Fibroblast of skin of abdomen (primary cell): ENCODE results near the gene ABAT.
"Not testable (repeated sequence)": the region's sequence is repeated elsewhere in the genome, so short reads cannot be mapped to it uniquely, and the experiment has no call there.

Experiments used
- DNase-seq: peaks from one replicate; pipeline ENCODE4 v3.0.0-alpha.2; 2013

The ABAT gene

GRCh38 chr16:8682551-8683259 lies 8.3 kb downstream of the ABAT start:
- DNase-seq = no peak

GRCh38 chr16:8683640-8684039 lies 9.2 kb downstream of the ABAT start:
- no peak for DNase-seq

- DNase-seq = no peak
Measured at GRCh38 chr16:8685617-8686016, 11.2 kb downstream of the ABAT start.

GRCh38 chr16:8686031-8686621 lies 11.7 kb downstream of the ABAT start:
- DNase-seq = no peak

DNA sequence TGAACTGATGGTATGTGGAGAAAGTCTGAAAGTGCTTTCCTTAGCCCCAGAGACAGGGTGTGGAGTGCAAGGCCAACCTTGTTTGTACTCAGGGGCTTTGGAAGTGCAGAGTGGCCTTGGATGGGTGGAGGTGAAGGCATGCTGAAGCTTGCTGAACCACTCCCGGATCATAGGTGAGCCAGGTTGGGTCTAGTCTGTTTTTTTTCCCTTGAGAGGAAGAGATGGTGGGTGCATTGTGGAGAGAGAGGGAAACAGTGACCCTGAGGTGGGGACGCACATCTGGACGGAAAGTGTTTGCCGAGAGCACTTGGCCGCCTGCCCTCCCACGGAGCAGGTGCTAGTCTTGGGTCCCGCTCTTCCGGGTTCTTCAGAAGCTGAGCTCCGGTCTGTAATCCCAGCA lies 12.5 kb downstream of the ABAT start:
- no peak for DNase-seq

DNA sequence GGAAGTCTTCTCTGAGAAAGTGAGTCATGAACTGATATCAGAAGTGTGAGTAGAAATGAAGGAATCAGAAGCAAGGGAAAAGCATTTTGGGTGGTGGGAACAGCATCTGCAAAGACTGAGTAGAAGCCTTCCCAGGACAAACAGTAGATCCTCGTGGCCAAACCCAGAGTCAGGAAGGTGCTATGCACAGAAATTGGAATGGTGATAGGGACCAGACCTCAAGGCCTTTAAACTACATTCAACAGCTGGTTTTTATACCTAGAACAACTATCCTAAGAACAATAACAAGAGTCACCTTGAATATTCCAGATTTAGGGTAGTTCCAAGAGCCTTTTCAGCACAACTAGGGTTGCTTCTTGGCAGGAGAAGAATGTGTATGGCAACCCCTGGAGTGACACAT lies 15.3 kb downstream of the ABAT start:
- DNase-seq = no peak

GRCh38 chr16:8691728-8692127 lies 17.3 kb downstream of the ABAT start:
- no peak for DNase-seq

DNA sequence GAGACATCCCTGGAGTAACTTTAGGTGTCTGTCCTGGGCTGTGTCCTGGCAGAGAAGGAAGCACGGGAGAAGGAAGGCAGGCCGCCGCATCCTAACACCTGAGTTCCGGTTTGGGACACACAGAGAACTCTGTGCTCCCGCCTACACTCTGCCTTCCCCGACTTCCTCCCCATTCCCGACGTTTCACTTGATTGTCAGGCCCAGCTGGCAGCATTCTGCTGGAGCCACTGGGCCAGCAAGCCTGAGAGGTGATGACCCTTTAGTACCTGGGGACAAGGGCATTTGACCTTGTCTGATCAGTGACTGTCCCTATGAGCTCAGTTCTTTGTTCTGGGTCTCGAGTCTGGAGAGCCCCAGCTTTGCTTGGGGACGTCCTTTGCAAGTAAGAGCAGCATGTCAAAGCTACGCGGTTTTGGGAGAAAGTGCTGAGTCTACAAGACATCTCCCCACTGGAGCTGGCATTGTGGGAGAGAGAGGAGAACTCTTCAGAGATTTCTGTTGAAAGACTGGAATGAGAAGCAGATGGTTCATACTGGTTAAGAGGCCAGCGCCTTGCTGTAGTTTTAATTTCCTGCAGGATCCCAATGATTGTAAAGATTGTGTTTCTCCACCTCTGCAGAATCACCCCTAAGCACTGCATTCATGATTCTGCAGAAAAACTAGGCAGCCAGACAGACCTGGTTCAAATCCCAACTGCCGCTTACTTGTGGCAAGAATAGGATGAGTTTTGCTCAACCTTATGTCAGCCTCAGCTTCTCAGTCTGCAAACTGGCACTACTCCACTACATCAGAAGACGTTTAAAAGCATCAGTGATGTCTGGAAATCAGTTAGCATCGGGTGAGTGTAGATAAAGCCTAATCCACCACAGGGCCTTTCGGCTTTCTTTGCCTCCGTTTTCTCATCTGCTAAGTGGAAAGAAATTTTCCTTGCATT lies 20.6 kb downstream of the ABAT start:
- no peak for DNase-seq

GRCh38 chr16:8696880-8697279 lies 22.5 kb downstream of the ABAT start:
- no peak for DNase-seq

DNA sequence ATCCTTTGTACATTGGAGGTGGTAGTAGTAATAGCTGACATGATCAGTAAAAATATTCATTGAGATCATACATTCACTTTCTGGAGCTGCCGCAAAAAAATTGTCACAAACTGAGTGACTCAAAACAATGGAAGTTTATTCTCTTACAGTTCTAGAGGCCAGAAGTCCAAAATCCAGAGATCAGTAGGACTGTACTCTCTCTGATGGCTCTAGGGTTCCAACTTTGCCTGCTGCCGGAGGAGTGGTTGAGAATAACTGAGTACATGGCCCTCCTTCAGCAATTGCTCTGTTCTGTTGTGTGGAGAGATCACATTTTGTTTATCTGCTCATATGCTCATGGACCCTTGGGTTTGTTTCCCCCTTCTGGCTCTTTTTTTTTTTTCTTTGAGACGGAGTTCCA lies 23.5 kb downstream of the ABAT start:
- no peak for DNase-seq

DNA sequence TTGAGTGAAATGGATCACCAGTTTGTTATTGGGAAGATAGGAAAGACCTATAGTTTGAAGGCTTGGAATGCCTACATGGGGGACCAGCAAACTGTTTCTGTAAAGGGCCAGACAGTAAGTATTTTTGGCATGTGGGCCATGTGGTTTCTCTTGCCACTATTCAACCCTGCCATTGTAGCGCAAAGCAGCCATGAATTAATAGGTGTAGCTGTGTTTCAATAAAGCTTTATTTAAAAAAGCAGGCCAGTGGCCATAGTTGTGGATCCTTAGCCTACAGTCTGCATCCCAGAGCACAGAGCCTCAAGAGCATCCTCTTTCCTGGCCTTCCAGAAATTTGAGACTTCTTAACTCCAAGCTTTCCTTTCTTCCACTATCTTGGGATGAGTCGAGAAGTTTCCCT lies 29.3 kb downstream of the ABAT start:
- no peak for DNase-seq

DNA sequence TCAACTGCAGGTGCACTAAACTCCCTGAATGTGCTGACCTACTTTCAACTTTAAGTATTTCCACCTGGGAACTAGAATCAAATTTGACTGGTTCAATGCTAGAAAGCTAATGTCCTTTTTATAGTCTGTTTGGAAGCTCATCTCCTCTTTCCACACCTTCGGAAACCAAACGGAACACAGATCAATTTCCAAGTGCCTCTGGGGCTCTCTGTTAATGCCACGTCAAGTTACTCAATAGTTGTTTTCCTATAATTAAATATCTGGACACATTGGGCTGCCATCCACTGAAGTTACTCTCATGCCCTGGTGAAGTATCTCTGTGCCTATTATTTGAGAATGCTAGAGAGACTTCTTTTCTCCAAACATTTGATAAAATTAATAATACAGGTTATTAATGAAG lies 29.7 kb downstream of the ABAT start:
- DNase-seq = no peak

- not testable (repeated sequence) for DNase-seq
Measured at GRCh38 chr16:8705100-8705822, 30.8 kb downstream of the ABAT start.

GRCh38 chr16:8708536-8708935 lies 34.1 kb downstream of the ABAT start:
- no peak for DNase-seq

- DNase-seq = no peak
Measured at GRCh38 chr16:8712589-8713361, 38.4 kb downstream of the ABAT start.

GRCh38 chr16:8713635-8714172 lies 39.3 kb downstream of the ABAT start:
- no peak for DNase-seq

DNA sequence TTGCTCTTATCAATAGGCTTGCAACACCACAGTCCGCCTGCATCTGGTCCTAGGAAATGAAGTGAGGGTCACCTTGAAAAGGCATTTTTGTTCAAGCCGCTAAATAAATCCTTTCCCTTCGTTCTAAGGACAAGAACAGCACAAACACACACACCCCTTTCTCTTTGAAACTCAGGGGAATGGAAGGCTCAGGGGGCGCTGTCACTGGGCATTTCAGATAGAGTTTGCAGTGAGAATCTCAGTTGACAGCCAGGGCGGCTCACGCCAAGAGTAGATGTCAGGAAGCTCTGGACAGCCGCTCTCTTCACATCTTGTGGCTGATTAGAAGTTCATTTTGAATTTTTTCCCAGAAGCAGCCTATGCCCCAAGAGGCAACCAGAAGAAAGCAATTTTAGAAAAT lies 39.8 kb downstream of the ABAT start:
- no peak for DNase-seq

GRCh38 chr16:8714807-8715206 lies 40.4 kb downstream of the ABAT start:
- no peak for DNase-seq

- DNase-seq = no peak
Measured at GRCh38 chr16:8716052-8716451, 41.6 kb downstream of the ABAT start.

- no peak for DNase-seq
Measured at GRCh38 chr16:8716592-8716991, 42.2 kb downstream of the ABAT start.

DNA sequence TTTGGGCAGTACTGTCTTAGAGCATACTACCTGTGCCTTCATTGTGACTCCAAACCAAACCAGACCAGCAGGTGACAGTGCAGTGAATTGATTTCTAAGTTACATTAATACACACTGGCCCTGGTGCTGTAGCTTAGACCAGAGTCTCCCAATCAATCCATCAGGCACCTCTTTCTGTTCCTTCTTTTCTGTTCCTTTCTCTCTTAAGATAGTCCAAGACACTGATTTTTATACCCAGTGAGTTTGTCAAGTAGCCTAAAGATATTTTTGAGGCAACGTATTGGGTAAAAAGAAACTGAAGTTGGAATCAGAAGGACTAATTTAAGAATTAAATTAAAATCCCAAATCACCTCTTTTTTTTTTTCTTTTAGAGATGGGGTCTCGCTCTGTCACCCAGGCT lies 43.1 kb downstream of the ABAT start:
- DNase-seq = no peak

GRCh38 chr16:8717892-8718415 lies 43.5 kb downstream of the ABAT start:
- no peak for DNase-seq
